Duodenal mucosa (tissue), 2 donors: ENCODE results near the gene BTN3A1.
"Not testable (repeated sequence)": the region's sequence is repeated elsewhere in the genome, so short reads cannot be mapped to it uniquely, and the experiment has no call there.

Experiments
- H3K27ac ChIP-seq: one replicate; pipeline ENCODE4 v1.7.0; 2013; ENCODE audit warnings: low read depth, low read length
- H3K27me3 ChIP-seq, 2 donors: one replicate each; pipeline ENCODE4 v1.7.0; 2013; ENCODE audit warnings: low read length in 2 of 2, control low read depth in 1 of 2; ENCODE audit not compliant: insufficient read depth in 2 of 2, control insufficient read depth in 1 of 2
- H3K36me3 ChIP-seq, 2 donors: one replicate each; pipeline ENCODE4 v1.7.0; 2013; ENCODE audit warnings: low read length in 2 of 2, control low read depth in 1 of 2; ENCODE audit not compliant: insufficient read depth in 2 of 2, control insufficient read depth in 1 of 2
- H3K4me1 ChIP-seq, 2 donors: one replicate each; pipeline ENCODE4 v1.7.0; 2013; ENCODE audit warnings: low read length in 2 of 2, control low read depth in 1 of 2; ENCODE audit not compliant: insufficient read depth in 2 of 2, control insufficient read depth in 1 of 2
- H3K4me3 ChIP-seq, 2 donors: one replicate each; pipeline ENCODE4 v1.7.0; 2013; ENCODE audit warnings: low read length in 2 of 2, low read depth in 1 of 2
- H3K9ac ChIP-seq, 2 donors: one replicate each; pipeline ENCODE4 v1.7.0; 2013; ENCODE audit warnings: low read length in 2 of 2, low read depth in 1 of 2
- H3K9me3 ChIP-seq, 2 donors: one replicate each; pipeline ENCODE4 v1.7.0; 2013; ENCODE audit warnings: low read length in 2 of 2, control low read depth in 1 of 2; ENCODE audit not compliant: control insufficient read depth in 1 of 2

The BTN3A1 gene

DNA sequence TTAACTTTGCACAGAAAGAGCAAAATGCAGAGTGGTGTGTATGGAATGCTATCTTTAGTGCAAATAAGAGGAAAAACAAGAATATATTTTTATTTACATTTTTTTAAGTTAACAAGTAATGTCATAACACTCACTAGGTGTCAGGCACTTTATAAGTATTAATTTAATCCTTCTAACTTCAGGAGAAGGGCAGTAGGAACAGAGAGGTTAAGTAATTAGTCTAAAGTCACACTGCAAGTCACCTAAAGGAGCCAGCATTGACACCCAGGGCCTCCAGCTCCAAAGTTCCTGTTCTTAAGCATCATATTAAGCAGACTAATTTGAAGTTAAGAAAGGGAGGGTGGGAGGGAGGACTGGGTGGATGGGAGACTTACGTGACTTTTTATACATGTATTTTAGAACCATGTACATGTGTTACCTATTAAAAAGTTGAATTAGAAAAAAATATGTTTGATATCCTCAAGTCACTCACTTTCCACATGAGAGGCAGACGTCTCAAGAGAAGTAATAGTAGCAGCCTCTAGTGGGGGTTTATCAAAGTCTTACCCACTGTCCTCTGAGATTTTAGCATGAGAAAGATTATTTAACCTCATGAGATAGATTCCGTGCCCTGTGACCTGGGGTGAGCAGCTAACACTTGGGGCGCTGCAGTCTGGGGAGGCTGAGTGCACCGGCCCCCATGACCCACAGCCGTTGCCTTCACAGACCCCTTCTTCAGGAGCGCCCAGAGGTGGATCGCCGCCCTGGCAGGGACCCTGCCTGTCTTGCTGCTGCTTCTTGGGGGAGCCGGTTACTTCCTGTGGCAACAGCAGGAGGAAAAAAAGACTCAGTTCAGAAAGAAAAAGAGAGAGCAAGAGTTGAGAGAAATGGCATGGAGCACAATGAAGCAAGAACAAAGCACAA is 7.0 kb downstream of the BTN3A1 start:
- peaks cover 4 to 6% of the 10 kb centered on the region in 2 donors for H3K4me1 ChIP-seq
- H3K27me3 ChIP-seq = no peaks in the 10 kb centered on the region
- H3K4me3 ChIP-seq = no peak overlapping the region
- no peak overlapping the region for H3K9ac ChIP-seq
- no peaks in the 10 kb centered on the region for H3K9me3 ChIP-seq
- H3K36me3 ChIP-seq = peaks cover 41 to 78% of the 10 kb centered on the region in 2 donors
- no peak overlapping the region for H3K27ac ChIP-seq

DNA sequence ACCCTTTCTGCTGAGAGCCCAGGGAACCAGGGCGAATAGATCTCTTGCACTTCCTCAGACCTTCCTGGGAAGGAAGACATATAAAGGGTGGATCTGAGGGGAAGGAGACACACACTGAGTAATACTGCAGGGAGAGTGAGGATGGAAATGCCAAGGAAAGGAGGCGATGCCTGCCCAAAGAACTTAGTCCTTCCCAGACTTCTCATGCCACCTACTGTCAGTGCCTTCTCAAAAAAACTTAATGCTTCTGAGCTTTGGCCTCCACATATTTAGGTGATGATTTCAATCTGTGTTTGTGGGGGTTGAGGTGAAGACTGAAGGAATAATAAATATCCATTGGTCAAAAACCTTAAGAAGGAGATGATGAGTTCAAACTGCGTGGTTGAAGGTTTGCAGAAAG is 9.7 kb downstream of the BTN3A1 start:
- Histone ChIP-seq H3K4me3 (no peak overlapping the region), H3K27ac (no peak overlapping the region), H3K4me1 (no peaks in the 10 kb centered on the region), H3K9ac (no peak overlapping the region), H3K27me3 (no peaks in the 10 kb centered on the region), H3K9me3 (peaks cover 0 to under 1% of the 10 kb centered on the region in 2 donors), H3K36me3 (peaks cover 38 to 63% of the 10 kb centered on the region in 2 donors)

GRCh38 chr6:26412228-26412627 is 10.2 kb downstream of the BTN3A1 start:
- no peak overlapping the region for H3K27ac ChIP-seq
- peaks cover 0 to 5% of the 10 kb centered on the region in 2 donors for H3K9me3 ChIP-seq
- no peak overlapping the region for H3K4me3 ChIP-seq
- peaks cover 37 to 58% of the 10 kb centered on the region in 2 donors for H3K36me3 ChIP-seq
- H3K4me1 ChIP-seq = no peaks in the 10 kb centered on the region
- H3K9ac ChIP-seq = no peak overlapping the region
- H3K27me3 ChIP-seq = no peaks in the 10 kb centered on the region

GRCh38 chr6:26412954-26413353 is 10.9 kb downstream of the BTN3A1 start:
- Histone ChIP-seq H3K27me3 (no peaks in the 10 kb centered on the region), H3K27ac (no peak overlapping the region), H3K4me1 (no peaks in the 10 kb centered on the region), H3K9me3 (peaks cover 0 to 9% of the 10 kb centered on the region in 2 donors), H3K9ac (no peak overlapping the region), H3K4me3 (no peak overlapping the region), H3K36me3 (peaks cover 31 to 51% of the 10 kb centered on the region in 2 donors)

DNA sequence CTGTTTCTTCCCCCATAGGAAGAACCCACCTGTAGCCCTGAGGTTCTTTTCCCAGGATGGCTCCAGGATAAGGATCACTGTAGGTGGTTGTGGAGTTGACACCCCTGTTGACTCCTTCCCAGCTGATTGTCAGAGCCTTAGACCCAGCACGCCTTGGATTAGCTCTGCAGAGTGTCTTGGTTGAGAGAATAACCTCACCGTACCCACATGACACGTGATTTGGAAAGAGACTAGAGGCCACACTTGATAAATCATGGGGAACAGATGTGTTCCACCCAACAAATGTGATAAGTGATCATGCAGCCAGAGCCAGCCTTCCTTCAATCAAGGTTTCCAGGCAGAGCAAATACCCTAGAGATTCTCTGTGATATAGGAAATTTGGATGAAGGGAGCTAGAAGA is 12.2 kb downstream of the BTN3A1 start:
- no peak overlapping the region for H3K9ac ChIP-seq
- H3K27me3 ChIP-seq = no peaks in the 10 kb centered on the region
- no peaks in the 10 kb centered on the region for H3K4me1 ChIP-seq
- no peak overlapping the region for H3K27ac ChIP-seq
- no peak overlapping the region for H3K4me3 ChIP-seq
- H3K9me3 ChIP-seq = peaks cover 3 to 12% of the 10 kb centered on the region in 2 donors
- H3K36me3 ChIP-seq = peaks cover 25 to 40% of the 10 kb centered on the region in 2 donors

- Histone ChIP-seq H3K9ac (no peak overlapping the region), H3K36me3 (peaks cover 17 to 32% of the 10 kb centered on the region in 2 donors), H3K4me3 (no peak overlapping the region), H3K27ac (no peak overlapping the region), H3K27me3 (no peaks in the 10 kb centered on the region), H3K4me1 (peaks cover 0 to under 1% of the 10 kb centered on the region in 2 donors), H3K9me3 (peaks cover 3 to 12% of the 10 kb centered on the region in 2 donors)
Observed at GRCh38 chr6:26415036-26415614, 13.1 kb downstream of the BTN3A1 start.

GRCh38 chr6:26415791-26416190 is 13.7 kb downstream of the BTN3A1 start:
- no peak overlapping the region for H3K27ac ChIP-seq
- H3K36me3 ChIP-seq = peaks cover 14 to 26% of the 10 kb centered on the region in 2 donors
- H3K9ac ChIP-seq = no peak overlapping the region
- no peak overlapping the region for H3K4me3 ChIP-seq
- H3K9me3 ChIP-seq = peaks cover 3 to 12% of the 10 kb centered on the region in 2 donors
- peaks cover 5 to 7% of the 10 kb centered on the region in 2 donors for H3K4me1 ChIP-seq
- no peaks in the 10 kb centered on the region for H3K27me3 ChIP-seq

- Histone ChIP-seq H3K27me3 (no peaks in the 10 kb centered on the region), H3K27ac (no peak overlapping the region), H3K36me3 (peaks cover 10 to 21% of the 10 kb centered on the region in 2 donors), H3K4me1 (peaks cover 6 to 7% of the 10 kb centered on the region in 2 donors), H3K4me3 (no peak overlapping the region), H3K9me3 (peaks cover 3 to 12% of the 10 kb centered on the region in 2 donors), H3K9ac (no peak overlapping the region)
Observed at GRCh38 chr6:26416288-26416687, 14.2 kb downstream of the BTN3A1 start.

GRCh38 chr6:26418077-26418476 is 16.0 kb downstream of the BTN3A1 start:
- H3K4me3 ChIP-seq, H3K9ac ChIP-seq, H3K27me3 ChIP-seq, H3K36me3 ChIP-seq, H3K27ac ChIP-seq: not testable (repeated sequence)
- H3K4me1 ChIP-seq = peaks cover 10 to 15% of the 10 kb centered on the region in 2 donors
- H3K9me3 ChIP-seq = peaks cover 3 to 12% of the 10 kb centered on the region in 2 donors

DNA sequence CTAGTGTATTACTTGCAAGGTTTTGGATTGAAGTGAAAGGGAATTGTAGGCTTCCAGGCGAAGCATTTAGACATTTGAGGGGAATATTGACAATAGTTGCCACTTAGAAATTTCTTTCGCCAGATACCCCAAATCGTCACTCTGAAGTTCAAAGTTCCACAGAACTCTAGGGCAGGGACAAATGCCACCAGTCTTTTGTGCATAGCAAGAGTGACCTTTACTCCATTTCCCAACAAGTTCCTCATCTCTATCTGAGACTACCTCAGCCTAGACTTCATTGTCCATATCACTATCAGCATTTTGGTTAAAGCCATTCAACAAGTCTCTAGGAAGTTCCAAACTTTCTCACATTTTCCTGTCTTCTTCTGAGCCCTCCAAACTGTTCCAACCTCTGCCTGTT is 16.7 kb downstream of the BTN3A1 start:
- Histone ChIP-seq H3K4me1 (peaks cover 10 to 15% of the 10 kb centered on the region in 2 donors), H3K9me3 (peaks cover 3 to 12% of the 10 kb centered on the region in 2 donors)
- H3K9ac ChIP-seq, H3K27ac ChIP-seq, H3K4me3 ChIP-seq, H3K27me3 ChIP-seq, H3K36me3 ChIP-seq: not testable (repeated sequence)
